ENCODE data around the gene IMMT. TPM values are rescaled to one million over a fixed set of nuclear protein-coding genes. Genes with fewer than 3 reads are reported as not detected.

Gene IMMT
- total RNA-seq, 1 donor from 2014 or later: 99.4 TPM

DNA sequence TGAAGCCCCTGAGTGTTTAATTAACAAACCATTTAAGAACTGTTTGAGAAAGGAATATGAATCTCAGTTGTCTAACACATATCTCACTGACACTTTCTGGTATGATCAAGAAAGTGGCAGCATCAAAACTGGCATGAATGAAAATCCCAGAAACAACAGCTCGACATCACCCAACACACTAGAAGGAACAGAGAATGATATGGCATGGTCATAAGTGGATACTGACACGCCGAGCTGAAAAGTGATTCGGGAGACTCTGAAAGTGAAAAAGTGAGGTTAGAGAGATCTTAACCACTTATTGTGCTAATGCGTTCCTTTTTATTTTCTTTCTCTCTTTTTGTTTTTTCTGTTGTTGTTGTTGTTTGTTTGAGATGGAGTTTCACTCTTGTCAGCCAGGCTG is 41.9 kb upstream of the IMMT start:
- FAIRE-seq (no peak), DNase-seq (ENCODE audit: low read depth) (no peak)
- no peaks in the 10 kb centered on the region for H3K36me3 ChIP-seq (ENCODE audit: insufficient read depth, low read length)
- no peak overlapping the region for H3K27ac ChIP-seq (ENCODE audit: low read depth, low read length)
- H3K9me3 ChIP-seq (ENCODE audit: insufficient read depth, low read depth, low read length): no peaks in the 10 kb centered on the region
- Mint-ChIP-seq H3K4me3 (ENCODE audit: unreplicated experiment) (no peak overlapping the region), H3K9me3 (ENCODE audit: unreplicated experiment) (peaks cover 4% of the 10 kb centered on the region), H3K36me3 (ENCODE audit: low read depth, unreplicated experiment) (no peaks in the 10 kb centered on the region), H3K27ac (ENCODE audit: unreplicated experiment) (no peak overlapping the region), H3K27me3 (ENCODE audit: low read depth, unreplicated experiment) (peaks cover 28% of the 10 kb centered on the region), H3K4me1 (ENCODE audit: low read depth, unreplicated experiment) (peaks cover 5% of the 10 kb centered on the region)
- no peak overlapping the region for H3K4me2 ChIP-seq (ENCODE audit: low read length)
- TF ChIP-seq, protein P1, sequence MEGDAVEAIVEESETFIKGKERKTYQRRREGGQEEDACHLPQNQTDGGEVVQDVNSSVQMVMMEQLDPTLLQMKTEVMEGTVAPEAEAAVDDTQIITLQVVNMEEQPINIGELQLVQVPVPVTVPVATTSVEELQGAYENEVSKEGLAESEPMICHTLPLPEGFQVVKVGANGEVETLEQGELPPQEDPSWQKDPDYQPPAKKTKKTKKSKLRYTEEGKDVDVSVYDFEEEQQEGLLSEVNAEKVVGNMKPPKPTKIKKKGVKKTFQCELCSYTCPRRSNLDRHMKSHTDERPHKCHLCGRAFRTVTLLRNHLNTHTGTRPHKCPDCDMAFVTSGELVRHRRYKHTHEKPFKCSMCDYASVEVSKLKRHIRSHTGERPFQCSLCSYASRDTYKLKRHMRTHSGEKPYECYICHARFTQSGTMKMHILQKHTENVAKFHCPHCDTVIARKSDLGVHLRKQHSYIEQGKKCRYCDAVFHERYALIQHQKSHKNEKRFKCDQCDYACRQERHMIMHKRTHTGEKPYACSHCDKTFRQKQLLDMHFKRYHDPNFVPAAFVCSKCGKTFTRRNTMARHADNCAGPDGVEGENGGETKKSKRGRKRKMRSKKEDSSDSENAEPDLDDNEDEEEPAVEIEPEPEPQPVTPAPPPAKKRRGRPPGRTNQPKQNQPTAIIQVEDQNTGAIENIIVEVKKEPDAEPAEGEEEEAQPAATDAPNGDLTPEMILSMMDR (IDR thresholded peaks at IDR 0.05; ENCODE audit: insufficient read depth, low read depth, low read length): no peak
- no peak for TF ChIP-seq EZH2 (IDR thresholded peaks at IDR 0.05; ENCODE audit: insufficient read depth, low read length)
- no peak overlapping the region for H3K4me3 ChIP-seq (ENCODE audit: insufficient read depth, low read depth, low read length)
- no peaks in the 10 kb centered on the region for H3K27me3 ChIP-seq (ENCODE audit: insufficient read depth, low read length)
- no peaks in the 10 kb centered on the region for H3K4me1 ChIP-seq (ENCODE audit: insufficient read depth, low read length)
- H3K79me2 ChIP-seq (ENCODE audit: insufficient read depth, low read length): no peaks in the 10 kb centered on the region
- H3K9ac ChIP-seq (ENCODE audit: low read length): no peak overlapping the region
- H2AFZ ChIP-seq (ENCODE audit: low read depth, low read length): no peak overlapping the region
- H4K20me1 ChIP-seq (ENCODE audit: insufficient read depth, low read length): no peaks in the 10 kb centered on the region

DNA sequence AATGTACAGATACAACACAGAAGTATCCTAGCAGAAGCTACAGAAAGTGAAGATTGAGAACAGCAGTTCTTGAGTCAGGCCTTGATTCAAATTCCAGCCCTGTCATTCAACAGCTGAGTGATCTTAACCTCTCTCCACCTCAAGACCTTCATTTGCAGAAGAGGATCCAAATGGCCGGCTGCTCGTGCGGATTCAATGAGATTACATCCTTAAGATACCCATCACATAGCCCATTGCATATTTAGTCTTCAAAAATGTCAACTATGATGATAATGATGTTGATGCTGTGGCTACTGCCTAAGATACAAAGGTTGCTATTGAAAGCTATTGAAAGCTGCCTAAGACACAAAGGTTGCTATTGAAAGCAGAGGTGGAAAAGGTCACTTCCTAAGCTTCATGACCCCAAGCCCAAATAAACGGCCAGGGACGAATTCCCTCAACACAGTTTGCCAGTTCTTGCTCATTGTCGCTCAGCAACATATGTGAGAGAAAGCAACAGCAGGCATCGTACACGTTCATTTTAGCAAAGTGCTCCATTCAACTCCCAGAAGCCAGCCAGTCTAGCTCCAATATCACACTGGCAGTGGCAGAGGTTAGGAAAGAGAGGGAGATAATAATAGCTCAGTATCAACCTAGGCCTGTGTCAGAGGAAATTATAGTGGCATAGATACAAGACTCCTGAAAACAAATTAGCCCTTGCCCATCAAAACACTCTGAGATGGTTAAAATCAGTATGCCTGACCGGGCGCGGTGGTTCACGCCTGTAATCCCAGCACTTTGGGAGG is 40.1 kb upstream of the IMMT start:
- Histone ChIP-seq H3K36me3 (ENCODE audit: insufficient read depth, low read length) (no peaks in the 10 kb centered on the region), H4K20me1 (ENCODE audit: insufficient read depth, low read length) (no peaks in the 10 kb centered on the region), H3K4me2 (ENCODE audit: low read length) (no peak overlapping the region), H2AFZ (ENCODE audit: low read depth, low read length) (no peak overlapping the region), H3K4me3 (ENCODE audit: insufficient read depth, low read depth, low read length) (no peak overlapping the region), H3K79me2 (ENCODE audit: insufficient read depth, low read length) (no peaks in the 10 kb centered on the region), H3K9me3 (ENCODE audit: insufficient read depth, low read depth, low read length) (no peaks in the 10 kb centered on the region), H3K27me3 (ENCODE audit: insufficient read depth, low read length) (no peaks in the 10 kb centered on the region), H3K4me1 (ENCODE audit: insufficient read depth, low read length) (no peaks in the 10 kb centered on the region), H3K9ac (ENCODE audit: low read length) (no peak overlapping the region), H3K27ac (ENCODE audit: low read depth, low read length) (no peak overlapping the region)
- no peak overlapping the region for H3K27ac Mint-ChIP-seq (ENCODE audit: unreplicated experiment)
- no peaks in the 10 kb centered on the region for H3K36me3 Mint-ChIP-seq (ENCODE audit: low read depth, unreplicated experiment)
- H3K27me3 Mint-ChIP-seq (ENCODE audit: low read depth, unreplicated experiment): peaks cover 14% of the 10 kb centered on the region
- no peak for FAIRE-seq
- no peak for DNase-seq (ENCODE audit: low read depth)
- no peaks in the 10 kb centered on the region for H3K9me3 Mint-ChIP-seq (ENCODE audit: unreplicated experiment)
- TF ChIP-seq EZH2 (IDR thresholded peaks at IDR 0.05; ENCODE audit: insufficient read depth, low read length): no peak
- TF ChIP-seq, protein P1 (IDR thresholded peaks at IDR 0.05; ENCODE audit: insufficient read depth, low read depth, low read length): no peak
- no peak overlapping the region for H3K4me3 Mint-ChIP-seq (ENCODE audit: unreplicated experiment)
- peaks cover 10% of the 10 kb centered on the region for H3K4me1 Mint-ChIP-seq (ENCODE audit: low read depth, unreplicated experiment)

DNA sequence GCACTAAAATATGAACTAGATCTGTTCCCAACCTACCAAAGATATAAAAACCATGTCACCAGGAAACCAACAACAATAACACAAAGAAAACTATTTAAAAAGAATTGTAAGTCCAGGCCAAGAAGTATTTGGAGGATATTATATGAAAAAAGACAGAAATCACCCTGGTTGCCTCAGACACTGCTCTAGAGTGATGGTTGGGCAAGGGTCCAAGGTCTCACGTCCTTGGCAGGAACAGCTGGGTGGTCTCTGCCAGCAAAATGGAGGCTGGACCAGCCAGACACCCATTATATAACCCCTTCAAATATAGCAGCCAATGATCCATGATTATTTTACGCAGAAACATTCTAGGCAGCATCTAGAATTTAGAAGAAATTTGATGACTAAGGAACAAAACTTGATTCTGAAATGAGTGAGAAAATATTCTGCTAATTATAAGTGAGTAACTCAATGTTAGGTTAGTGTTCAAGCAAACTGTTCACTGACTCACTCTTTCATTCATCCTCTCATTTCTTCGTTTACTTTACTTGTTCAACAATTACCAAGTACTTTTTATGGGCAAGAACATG is 39.4 kb upstream of the IMMT start:
- Histone ChIP-seq H4K20me1 (ENCODE audit: insufficient read depth, low read length) (no peaks in the 10 kb centered on the region), H3K36me3 (ENCODE audit: insufficient read depth, low read length) (no peaks in the 10 kb centered on the region), H3K4me1 (ENCODE audit: insufficient read depth, low read length) (no peaks in the 10 kb centered on the region), H2AFZ (ENCODE audit: low read depth, low read length) (no peak overlapping the region), H3K9me3 (ENCODE audit: insufficient read depth, low read depth, low read length) (no peaks in the 10 kb centered on the region), H3K27me3 (ENCODE audit: insufficient read depth, low read length) (no peaks in the 10 kb centered on the region), H3K4me2 (ENCODE audit: low read length) (no peak overlapping the region), H3K4me3 (ENCODE audit: insufficient read depth, low read depth, low read length) (no peak overlapping the region), H3K27ac (ENCODE audit: low read depth, low read length) (no peak overlapping the region), H3K9ac (ENCODE audit: low read length) (no peak overlapping the region), H3K79me2 (ENCODE audit: insufficient read depth, low read length) (no peaks in the 10 kb centered on the region)
- DNase-seq (ENCODE audit: low read depth) (no peak), FAIRE-seq (no peak)
- H3K36me3 Mint-ChIP-seq (ENCODE audit: low read depth, unreplicated experiment): no peaks in the 10 kb centered on the region
- peaks cover 10% of the 10 kb centered on the region for H3K4me1 Mint-ChIP-seq (ENCODE audit: low read depth, unreplicated experiment)
- no peak overlapping the region for H3K4me3 Mint-ChIP-seq (ENCODE audit: unreplicated experiment)
- H3K27ac Mint-ChIP-seq (ENCODE audit: unreplicated experiment): no peak overlapping the region
- no peaks in the 10 kb centered on the region for H3K9me3 Mint-ChIP-seq (ENCODE audit: unreplicated experiment)
- peaks cover 7% of the 10 kb centered on the region for H3K27me3 Mint-ChIP-seq (ENCODE audit: low read depth, unreplicated experiment)
- TF ChIP-seq EZH2 (IDR thresholded peaks at IDR 0.05; ENCODE audit: insufficient read depth, low read length): no peak
- TF ChIP-seq, protein P1 (IDR thresholded peaks at IDR 0.05; ENCODE audit: insufficient read depth, low read depth, low read length): no peak

Measured in astrocyte (in vitro differentiated cells and primary cell).